ENCODE results near the gene SLC12A9.

The SLC12A9 gene

DNA sequence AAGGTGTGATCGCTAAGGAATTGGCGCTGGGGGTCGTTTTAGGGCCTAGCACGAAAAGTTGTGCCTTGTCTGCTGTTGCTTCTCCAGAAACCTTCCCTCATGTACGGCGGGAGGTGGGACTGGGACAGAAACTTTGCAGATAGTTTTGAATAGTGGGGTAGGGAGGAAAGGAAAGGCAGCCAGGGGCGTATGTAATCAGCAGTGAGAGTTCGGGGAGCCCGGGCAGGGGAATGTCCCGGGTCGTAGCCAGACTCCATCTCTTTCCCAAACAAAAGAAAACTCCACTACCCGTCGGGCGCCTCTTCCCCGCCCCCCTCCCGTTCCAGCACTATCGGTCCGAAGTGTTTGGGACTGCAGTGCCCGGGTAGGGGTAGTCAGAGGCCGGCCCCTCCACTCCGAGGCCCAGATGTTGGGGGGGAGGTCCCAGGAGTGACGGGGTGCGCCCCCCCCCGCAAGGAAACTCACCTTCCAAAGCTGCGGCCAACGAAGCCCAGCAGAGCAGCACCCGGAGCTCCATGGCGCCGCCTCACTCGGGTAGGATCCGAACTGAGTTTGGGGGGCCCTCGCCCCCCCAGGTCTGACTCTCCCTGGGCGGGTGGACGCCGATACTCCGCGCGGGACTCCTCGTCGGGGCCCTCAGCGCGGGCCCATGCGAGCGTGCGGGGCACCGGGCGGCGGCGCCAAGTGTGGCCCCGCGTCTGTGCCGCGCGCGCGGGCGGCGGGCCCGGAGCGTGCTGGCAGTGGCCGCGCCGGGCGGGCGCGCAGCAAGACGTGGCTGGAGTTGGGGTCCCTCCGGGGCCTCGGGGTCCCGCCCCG is 25.8 kb upstream of the SLC12A9 start:
- Histone ChIP-seq H2AFZ (ENCODE audit: low read length) (no peak overlapping the region), H3K79me2 (ENCODE audit: insufficient read depth, low read length) (no peaks in the 10 kb centered on the region), H3K27me3 (ENCODE audit: insufficient read depth, low read length, poor library complexity, severe bottlenecking) (peaks cover 8% of the 10 kb centered on the region), H3K4me1 (ENCODE audit: insufficient read depth, low read length, poor library complexity, severe bottlenecking) (peaks cover 9% of the 10 kb centered on the region), H3F3A (ENCODE audit: low read depth) (no peaks in the 10 kb centered on the region), H3K4me3 (ENCODE audit: low read length, poor library complexity, severe bottlenecking) (no peak overlapping the region), H3K4me2 (ENCODE audit: low read depth, low read length, poor library complexity, severe bottlenecking) (no peak overlapping the region), H3K9me2 (replicated peaks; ENCODE audit: low read depth, low read length) (no peaks in the 10 kb centered on the region), H3K36me3 (ENCODE audit: insufficient read depth, low read length) (no peaks in the 10 kb centered on the region), H3K9me3 (ENCODE audit: insufficient read depth, low read depth, low read length) (no peaks in the 10 kb centered on the region), H3K9ac (ENCODE audit: low read depth, low read length, poor library complexity, severe bottlenecking) (no peak overlapping the region), H4K20me1 (ENCODE audit: insufficient read depth, low read length, poor library complexity, severe bottlenecking) (no peaks in the 10 kb centered on the region)
- TF ChIP-seq, protein P1, sequence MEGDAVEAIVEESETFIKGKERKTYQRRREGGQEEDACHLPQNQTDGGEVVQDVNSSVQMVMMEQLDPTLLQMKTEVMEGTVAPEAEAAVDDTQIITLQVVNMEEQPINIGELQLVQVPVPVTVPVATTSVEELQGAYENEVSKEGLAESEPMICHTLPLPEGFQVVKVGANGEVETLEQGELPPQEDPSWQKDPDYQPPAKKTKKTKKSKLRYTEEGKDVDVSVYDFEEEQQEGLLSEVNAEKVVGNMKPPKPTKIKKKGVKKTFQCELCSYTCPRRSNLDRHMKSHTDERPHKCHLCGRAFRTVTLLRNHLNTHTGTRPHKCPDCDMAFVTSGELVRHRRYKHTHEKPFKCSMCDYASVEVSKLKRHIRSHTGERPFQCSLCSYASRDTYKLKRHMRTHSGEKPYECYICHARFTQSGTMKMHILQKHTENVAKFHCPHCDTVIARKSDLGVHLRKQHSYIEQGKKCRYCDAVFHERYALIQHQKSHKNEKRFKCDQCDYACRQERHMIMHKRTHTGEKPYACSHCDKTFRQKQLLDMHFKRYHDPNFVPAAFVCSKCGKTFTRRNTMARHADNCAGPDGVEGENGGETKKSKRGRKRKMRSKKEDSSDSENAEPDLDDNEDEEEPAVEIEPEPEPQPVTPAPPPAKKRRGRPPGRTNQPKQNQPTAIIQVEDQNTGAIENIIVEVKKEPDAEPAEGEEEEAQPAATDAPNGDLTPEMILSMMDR (conservative IDR thresholded peaks at IDR 0.05; ENCODE audit: low read length) = no peak
- no peak for TF ChIP-seq EZH2phosphoT487 (IDR thresholded peaks at IDR 0.05; ENCODE audit: borderline replicate concordance)

DNA sequence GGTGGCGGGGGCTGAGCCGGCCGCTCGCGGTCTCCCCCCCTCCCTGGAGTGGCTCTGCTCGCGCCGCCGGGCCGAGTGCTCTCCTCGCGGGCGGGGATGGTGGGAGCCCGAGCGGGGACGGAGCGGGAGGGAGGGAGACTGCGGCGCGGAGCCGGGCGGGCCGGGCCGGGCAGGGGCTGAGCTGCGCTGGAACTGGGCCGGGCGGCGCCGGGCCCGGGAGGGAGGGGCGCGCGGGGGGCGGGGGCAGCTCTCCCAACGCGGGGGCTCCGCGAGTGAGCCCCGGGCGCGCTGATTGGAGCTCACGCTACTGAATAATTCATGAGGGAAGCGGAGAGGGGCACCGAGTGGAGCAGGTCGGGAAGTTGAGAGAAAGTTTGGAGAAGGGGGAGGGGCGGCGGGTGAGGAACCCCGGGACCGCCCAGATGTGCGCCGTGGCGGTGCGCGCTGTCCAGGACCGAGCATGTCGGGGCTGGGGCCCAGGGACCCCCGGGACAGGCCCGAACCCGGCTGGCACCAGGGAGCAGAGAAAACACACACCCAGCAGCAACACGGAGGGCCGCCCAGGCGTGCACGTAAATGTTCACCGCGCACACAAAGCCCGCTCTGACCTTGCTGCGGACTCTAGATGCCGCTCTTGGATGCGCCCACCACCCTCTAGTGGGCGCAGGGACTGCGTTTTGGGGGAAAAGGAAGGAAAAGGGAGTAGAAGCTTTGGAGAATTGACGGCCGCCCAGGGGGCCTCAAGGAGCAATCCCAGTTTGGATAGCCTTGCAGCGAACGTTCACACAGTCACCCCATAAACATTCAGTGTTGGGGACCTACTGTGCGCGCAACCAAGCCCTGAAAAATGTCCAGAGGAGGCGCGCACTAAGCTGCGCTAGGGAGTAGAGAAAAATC is 24.9 kb upstream of the SLC12A9 start, which contains the start of gene EPHB4:
Gene EPHB4 (minus strand): TSS at position 194 of the 897 bp plus-strand sequence. CDS start 493 bp downstream, outside the sequence.
- Histone ChIP-seq H3K4me2 (ENCODE audit: low read depth, low read length, poor library complexity, severe bottlenecking) (peak within 1 kb of the TSS; percentile 40), H4K20me1 (ENCODE audit: insufficient read depth, low read length, poor library complexity, severe bottlenecking) (no peaks in the 10 kb centered on the region), H3K4me1 (ENCODE audit: insufficient read depth, low read length, poor library complexity, severe bottlenecking) (peaks cover 9% of the 10 kb centered on the region), H3K79me2 (ENCODE audit: insufficient read depth, low read length) (no peaks in the 10 kb centered on the region), H3K9me3 (ENCODE audit: insufficient read depth, low read depth, low read length) (no peaks in the 10 kb centered on the region), H3K9me2 (replicated peaks; ENCODE audit: low read depth, low read length) (no peaks in the 10 kb centered on the region), H3K4me3 (ENCODE audit: low read length, poor library complexity, severe bottlenecking) (peak within 1 kb of the TSS; percentile 52), H3F3A (ENCODE audit: low read depth) (no peaks in the 10 kb centered on the region), H2AFZ (ENCODE audit: low read length) (peak within 1 kb of the TSS; percentile 65), H3K36me3 (ENCODE audit: insufficient read depth, low read length) (no peaks in the 10 kb centered on the region), H3K9ac (ENCODE audit: low read depth, low read length, poor library complexity, severe bottlenecking) (no peak within 1 kb of the TSS), H3K27me3 (ENCODE audit: insufficient read depth, low read length, poor library complexity, severe bottlenecking) (peaks cover 8% of the 10 kb centered on the region)
- TF ChIP-seq EZH2phosphoT487 (IDR thresholded peaks at IDR 0.05; ENCODE audit: borderline replicate concordance) = no peak
- TF ChIP-seq, protein P1 (conservative IDR thresholded peaks at IDR 0.05; ENCODE audit: low read length) = peak; percentile 31

DNA sequence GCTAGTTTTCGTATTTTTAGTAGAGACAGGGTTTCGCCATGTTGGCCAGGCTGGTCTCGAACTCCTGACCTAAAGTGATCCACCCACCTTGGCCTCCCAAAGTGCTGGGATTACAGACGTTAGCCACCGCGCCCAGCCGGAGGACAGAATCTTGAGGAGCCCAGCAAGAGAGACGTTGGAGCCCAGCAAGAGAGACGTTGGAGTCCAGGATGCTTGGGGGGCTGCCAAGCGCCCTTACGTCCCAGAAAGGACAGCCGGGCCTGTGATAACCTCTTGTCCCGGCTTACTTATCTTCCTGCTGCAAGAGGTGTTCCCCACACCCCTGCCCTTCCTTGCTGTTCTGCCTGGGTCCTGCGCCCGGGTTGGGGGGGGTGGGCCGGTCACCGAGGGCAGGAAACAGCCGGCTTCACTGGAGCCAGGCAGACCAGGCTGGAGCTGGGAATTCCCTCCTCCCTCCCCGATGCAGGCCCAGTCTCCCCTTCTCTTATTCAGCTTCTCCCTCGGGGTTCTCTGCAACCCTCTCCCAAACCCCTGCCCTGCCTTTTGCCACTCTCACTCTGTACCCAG is 23.3 kb upstream of the SLC12A9 start:
- Histone ChIP-seq H3K9ac (ENCODE audit: low read depth, low read length, poor library complexity, severe bottlenecking) (no peak overlapping the region), H3K79me2 (ENCODE audit: insufficient read depth, low read length) (no peaks in the 10 kb centered on the region), H3K4me1 (ENCODE audit: insufficient read depth, low read length, poor library complexity, severe bottlenecking) (peaks cover 9% of the 10 kb centered on the region), H3K9me3 (ENCODE audit: insufficient read depth, low read depth, low read length) (no peaks in the 10 kb centered on the region), H3K4me2 (ENCODE audit: low read depth, low read length, poor library complexity, severe bottlenecking) (no peak overlapping the region), H3F3A (ENCODE audit: low read depth) (no peaks in the 10 kb centered on the region), H2AFZ (ENCODE audit: low read length) (no peak overlapping the region), H3K27me3 (ENCODE audit: insufficient read depth, low read length, poor library complexity, severe bottlenecking) (peaks cover 8% of the 10 kb centered on the region), H3K4me3 (ENCODE audit: low read length, poor library complexity, severe bottlenecking) (no peak overlapping the region), H3K36me3 (ENCODE audit: insufficient read depth, low read length) (no peaks in the 10 kb centered on the region), H3K9me2 (replicated peaks; ENCODE audit: low read depth, low read length) (no peaks in the 10 kb centered on the region), H4K20me1 (ENCODE audit: insufficient read depth, low read length, poor library complexity, severe bottlenecking) (no peaks in the 10 kb centered on the region)
- no peak for TF ChIP-seq EZH2phosphoT487 (IDR thresholded peaks at IDR 0.05; ENCODE audit: borderline replicate concordance)
- TF ChIP-seq, protein P1 (conservative IDR thresholded peaks at IDR 0.05; ENCODE audit: low read length) = no peak

Data from Loucy (cell line).